Activated CD4-positive, alpha-beta T cell treated with anti-CD3 and anti-CD28 coated beads, Interleukin-2, amount 50 U/mL, for 48 hours (primary cell): ENCODE data around the gene QRSL1.
"Not testable (repeated sequence)": the region's sequence is repeated elsewhere in the genome, so short reads cannot be mapped to it uniquely, and the experiment has no call there.

ENCODE experiments used
- DNase-seq, 2 experiments: peaks; one replicate each; pipeline ENCODE4 v3.0.0-alpha.2; 2020

Gene QRSL1

GRCh38 chr6:106629103-106629858 lies at the start of gene QRSL1, which contains the start of gene RTN4IP1:
TSS of gene QRSL1 (plus strand) at chr6:106629578. CDS start at chr6:106629682, 104 bp downstream.
TSS of gene RTN4IP1 (minus strand) at chr6:106629498. CDS start at chr6:106629021, 477 bp downstream.
- peak; percentile 78 to 85 for DNase-seq

GRCh38 chr6:106581468-106581867 lies 47.9 kb upstream of the QRSL1 start:
- DNase-seq: no peak

GRCh38 chr6:106586815-106587415 lies 42.5 kb upstream of the QRSL1 start:
- no peak for DNase-seq

- not testable (repeated sequence) for DNase-seq
Measured at GRCh38 chr6:106588937-106589336, 40.4 kb upstream of the QRSL1 start.

- DNase-seq: no peak
Measured at GRCh38 chr6:106591111-106591825, 38.1 kb upstream of the QRSL1 start.

- DNase-seq: no peak
Measured at GRCh38 chr6:106599440-106599839, 29.9 kb upstream of the QRSL1 start.

GRCh38 chr6:106600329-106600728 lies 29.0 kb upstream of the QRSL1 start:
- no peak for DNase-seq

GRCh38 chr6:106608080-106608668 lies 21.2 kb upstream of the QRSL1 start:
- no peak for DNase-seq

- peak; percentile 3 to 11 for DNase-seq
Measured at GRCh38 chr6:106609699-106610098, 19.7 kb upstream of the QRSL1 start.

- no peak for DNase-seq
Measured at GRCh38 chr6:106611030-106611429, 18.3 kb upstream of the QRSL1 start.

- no peak for DNase-seq
Measured at GRCh38 chr6:106612671-106613416, 16.5 kb upstream of the QRSL1 start.

GRCh38 chr6:106613590-106613989 lies 15.8 kb upstream of the QRSL1 start:
- no peak for DNase-seq

- no peak for DNase-seq
Measured at GRCh38 chr6:106614166-106614565, 15.2 kb upstream of the QRSL1 start.

- DNase-seq: no peak
Measured at GRCh38 chr6:106614592-106615257, 14.7 kb upstream of the QRSL1 start.

GRCh38 chr6:106617302-106617701 lies 12.1 kb upstream of the QRSL1 start:
- DNase-seq: no peak

- no peak for DNase-seq
Measured at GRCh38 chr6:106617857-106618256, 11.5 kb upstream of the QRSL1 start.

GRCh38 chr6:106618324-106618723 lies 11.1 kb upstream of the QRSL1 start:
- DNase-seq: no peak

GRCh38 chr6:106619223-106619622 lies 10.2 kb upstream of the QRSL1 start:
- no peak for DNase-seq

- no peak for DNase-seq
Measured at GRCh38 chr6:106620931-106621672, 8.3 kb upstream of the QRSL1 start.

GRCh38 chr6:106622412-106622811 lies 7.0 kb upstream of the QRSL1 start:
- no peak for DNase-seq

GRCh38 chr6:106623039-106623438 lies 6.3 kb upstream of the QRSL1 start:
- no peak for DNase-seq
